Activated CD4-positive, alpha-beta memory T cell treated with anti-CD3 and anti-CD28 coated beads, Interleukin-2, amount 10 ng/mL, durations not matched to agents 7 days and 5 days (primary cell): ENCODE results near the gene ATP13A4. TPM values are rescaled to one million over a fixed set of nuclear protein-coding genes. Genes with fewer than 3 reads are reported as not detected.

ENCODE experiments used
- CTCF ChIA-PET: fragments of 350-600 bp; sonication (Branson Sonifier 250); formaldehyde crosslinking; loops from one replicate; lab custom pipeline; 2021; ENCODE audit warnings: antibody characterized with exemption, inconsistent platforms; lab: Charles Lee
- POLR2A ChIA-PET: fragments of 350-600 bp; sonication (Branson Sonifier 250); formaldehyde crosslinking; loops from one replicate; lab custom pipeline; 2021; ENCODE audit warnings: antibody characterized with exemption; lab: Charles Lee
- DNase-seq: peaks from one replicate; pipeline ENCODE4 v3.0.0-alpha.2; 2020
- H3K27ac Mint-ChIP-seq: one replicate; pipeline ENCODE4 v1.8.0; 2021; ENCODE audit warnings: mild to moderate bottlenecking, mixed read lengths
- H3K27me3 Mint-ChIP-seq: one replicate; pipeline ENCODE4 v1.8.0; 2021; ENCODE audit warnings: mixed read lengths
- H3K36me3 Mint-ChIP-seq: one replicate; pipeline ENCODE4 v1.8.0; 2021; ENCODE audit warnings: low read depth, mixed read lengths
- H3K4me1 Mint-ChIP-seq: one replicate; pipeline ENCODE4 v1.8.0; 2021; ENCODE audit warnings: mixed read lengths
- H3K4me3 Mint-ChIP-seq: one replicate; pipeline ENCODE4 v1.8.0; 2021; ENCODE audit warnings: mild to moderate bottlenecking, mixed read lengths
- H3K9me3 Mint-ChIP-seq: one replicate; pipeline ENCODE4 v1.8.0; 2021; ENCODE audit warnings: mixed read lengths
- total RNA-seq, 2 experiments: library from RNA; stranded (reverse); gene quantifications; one replicate each; pipeline ENCODE4 v1.2.3, GENCODE V29; 2021

The ATP13A4 gene
- total RNA-seq, 2 experiments from 2014 or later, result 1.7 to 1.8 TPM

GRCh38 chr3:193465992-193466608, 88.6 kb downstream of the ATP13A4 start:
- Mint-ChIP-seq H3K4me3 (no peak overlapping the region), H3K9me3 (no peaks in the 10 kb centered on the region), H3K4me1 (peaks cover 4% of the 10 kb centered on the region), H3K27ac (no peak overlapping the region), H3K27me3 (no peaks in the 10 kb centered on the region), H3K36me3 (no peaks in the 10 kb centered on the region)
- no peak for DNase-seq
- ChIA-PET POLR2A (no interaction called here), CTCF (interaction anchor here (0.8 kb wide), 1 partner anchor 106 kb away, joined by 3 read pairs; no protein-coding TSS in a partner anchor)

- Mint-ChIP-seq H3K27ac (no peak overlapping the region), H3K4me3 (no peak overlapping the region), H3K9me3 (no peaks in the 10 kb centered on the region), H3K4me1 (peaks cover 4% of the 10 kb centered on the region), H3K27me3 (no peaks in the 10 kb centered on the region), H3K36me3 (no peaks in the 10 kb centered on the region)
- CTCF ChIA-PET, result interaction anchor here (1.4 kb wide), 1 partner anchor 13 kb away, joined by 3 read pairs; no protein-coding TSS in a partner anchor
- POLR2A ChIA-PET, result no interaction called here
- no peak for DNase-seq
Observed at GRCh38 chr3:193464889-193465288, 89.8 kb downstream of the ATP13A4 start.

DNA sequence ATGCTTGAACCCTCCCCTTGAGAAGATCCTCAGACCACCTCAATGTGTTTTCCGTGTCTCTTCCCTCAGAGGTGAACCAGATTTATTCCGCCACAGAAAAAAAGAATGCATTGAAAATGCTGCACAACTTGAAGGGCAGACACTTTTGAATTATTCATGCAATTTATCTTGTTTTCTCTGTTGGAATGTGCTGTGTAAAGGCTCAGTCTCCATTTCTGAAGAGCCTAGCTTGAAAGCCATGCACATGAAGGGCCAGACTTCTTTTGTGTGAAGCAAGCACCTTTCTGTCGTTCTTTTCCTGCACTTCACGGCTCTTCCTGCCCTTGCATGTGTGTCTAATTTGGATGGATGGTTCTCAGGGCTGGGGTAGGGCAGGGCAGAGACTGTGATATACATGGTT, 97.2 kb downstream of the ATP13A4 start:
- ChIA-PET CTCF (no interaction called here), POLR2A (no interaction called here)
- peaks cover 4% of the 10 kb centered on the region for H3K4me1 Mint-ChIP-seq
- no peak overlapping the region for H3K27ac Mint-ChIP-seq
- H3K4me3 Mint-ChIP-seq, result no peak overlapping the region
- DNase-seq, result no peak
- H3K27me3 Mint-ChIP-seq, result no peaks in the 10 kb centered on the region
- no peaks in the 10 kb centered on the region for H3K9me3 Mint-ChIP-seq
- no peaks in the 10 kb centered on the region for H3K36me3 Mint-ChIP-seq

DNA sequence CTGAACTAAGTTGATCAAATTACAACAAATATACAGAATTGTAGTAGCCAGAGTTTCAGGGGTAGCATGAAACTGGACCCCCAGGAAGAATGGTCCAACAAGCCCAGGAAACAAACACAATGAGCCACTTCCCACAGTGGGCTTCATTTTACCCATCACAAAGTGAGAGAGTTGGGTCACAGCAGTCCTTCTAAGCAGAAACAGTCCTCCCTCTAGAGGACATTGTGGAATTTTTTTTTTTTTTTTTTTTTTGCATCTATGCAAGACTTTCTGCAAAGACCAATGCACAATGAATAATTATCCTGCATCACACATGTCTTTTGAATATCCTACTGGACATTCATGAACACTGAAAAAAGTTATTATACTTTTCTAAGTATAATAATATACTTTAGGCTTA, 102.4 kb downstream of the ATP13A4 start:
- ChIA-PET POLR2A (no interaction called here), CTCF (interaction anchor here (0.7 to 1.3 kb wide), 2 partner anchors 12 to 42 kb away, joined by 3 read pairs; no protein-coding TSS in a partner anchor)
- no peaks in the 10 kb centered on the region for H3K4me1 Mint-ChIP-seq

GRCh38 chr3:193451902-193452301, 102.8 kb downstream of the ATP13A4 start:
- no peak for DNase-seq
- ChIA-PET CTCF (interaction anchor here (0.7 to 1.3 kb wide), 2 partner anchors 13 to 43 kb away, joined by 3 read pairs; no protein-coding TSS in a partner anchor), POLR2A (no interaction called here)
- Mint-ChIP-seq H3K9me3 (no peaks in the 10 kb centered on the region), H3K27me3 (peaks cover 4% of the 10 kb centered on the region), H3K27ac (no peak overlapping the region), H3K36me3 (no peaks in the 10 kb centered on the region), H3K4me1 (no peaks in the 10 kb centered on the region), H3K4me3 (no peak overlapping the region)

More for the DNA sequence above, 102.4 kb downstream of the ATP13A4 start:
- Mint-ChIP-seq H3K27me3 (no peaks in the 10 kb centered on the region), H3K4me3 (no peak overlapping the region), H3K27ac (no peak overlapping the region), H3K9me3 (no peaks in the 10 kb centered on the region), H3K36me3 (no peaks in the 10 kb centered on the region)
- no peak for DNase-seq

DNA sequence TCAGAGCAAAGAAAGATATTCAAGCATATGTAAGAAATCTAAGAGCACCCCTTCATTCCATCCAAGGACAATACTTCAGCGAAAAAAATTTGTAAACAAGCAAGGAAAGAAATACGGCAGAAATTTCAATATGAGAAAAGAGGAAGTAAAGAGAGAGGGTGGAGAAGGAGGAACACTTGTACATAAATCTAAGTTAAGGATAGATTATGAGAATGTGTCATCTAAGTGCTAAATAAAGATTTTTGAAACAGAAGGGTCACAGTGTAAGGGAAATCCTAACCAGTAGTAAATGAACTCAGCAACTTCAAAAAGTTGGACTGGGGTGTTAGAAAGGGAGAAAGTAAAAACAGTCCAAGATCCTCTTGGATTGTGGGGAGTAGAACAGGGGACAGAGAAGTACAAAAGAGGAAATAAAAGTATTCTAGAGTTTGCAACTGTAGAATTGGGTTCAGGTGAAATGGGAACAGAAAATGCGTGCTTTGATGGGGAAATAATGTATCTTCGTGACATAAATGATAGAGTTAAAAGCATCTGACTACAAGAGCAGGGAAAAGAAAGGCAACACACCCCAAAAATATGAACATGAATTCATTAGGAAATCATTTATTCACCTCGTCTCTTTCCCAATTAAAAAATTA, 107.6 kb downstream of the ATP13A4 start:
- H3K27me3 Mint-ChIP-seq, result peaks cover 6% of the 10 kb centered on the region
- H3K36me3 Mint-ChIP-seq, result no peaks in the 10 kb centered on the region
- no peaks in the 10 kb centered on the region for H3K9me3 Mint-ChIP-seq
- no peak overlapping the region for H3K27ac Mint-ChIP-seq
- no peak overlapping the region for H3K4me3 Mint-ChIP-seq
- DNase-seq, result no peak
- CTCF ChIA-PET, result no interaction called here
- POLR2A ChIA-PET, result no interaction called here
- no peaks in the 10 kb centered on the region for H3K4me1 Mint-ChIP-seq

DNA sequence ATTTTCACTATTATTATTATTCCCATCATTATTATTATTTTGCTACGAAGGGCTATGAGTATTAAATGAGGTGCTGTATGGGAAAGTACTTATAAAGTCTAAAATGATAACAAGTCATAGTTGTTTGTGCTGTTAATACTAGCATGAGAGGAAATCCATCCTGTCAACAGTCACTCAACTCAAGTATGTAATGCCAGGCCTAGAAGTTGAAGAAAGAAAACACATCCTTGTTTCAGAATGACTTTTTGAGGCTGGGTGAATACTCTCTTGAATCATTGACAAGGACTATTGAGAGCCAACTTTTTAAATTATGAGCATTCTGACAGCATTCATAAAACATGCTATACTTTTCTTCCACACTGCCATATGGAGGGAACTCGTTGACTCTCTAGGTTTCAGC, 115.3 kb downstream of the ATP13A4 start:
- CTCF ChIA-PET, result no interaction called here
- Mint-ChIP-seq H3K4me3 (no peak overlapping the region), H3K27ac (no peak overlapping the region), H3K4me1 (peaks cover 4% of the 10 kb centered on the region), H3K9me3 (no peaks in the 10 kb centered on the region), H3K36me3 (no peaks in the 10 kb centered on the region), H3K27me3 (no peaks in the 10 kb centered on the region)
- POLR2A ChIA-PET, result no interaction called here
- DNase-seq, result no peak

DNA sequence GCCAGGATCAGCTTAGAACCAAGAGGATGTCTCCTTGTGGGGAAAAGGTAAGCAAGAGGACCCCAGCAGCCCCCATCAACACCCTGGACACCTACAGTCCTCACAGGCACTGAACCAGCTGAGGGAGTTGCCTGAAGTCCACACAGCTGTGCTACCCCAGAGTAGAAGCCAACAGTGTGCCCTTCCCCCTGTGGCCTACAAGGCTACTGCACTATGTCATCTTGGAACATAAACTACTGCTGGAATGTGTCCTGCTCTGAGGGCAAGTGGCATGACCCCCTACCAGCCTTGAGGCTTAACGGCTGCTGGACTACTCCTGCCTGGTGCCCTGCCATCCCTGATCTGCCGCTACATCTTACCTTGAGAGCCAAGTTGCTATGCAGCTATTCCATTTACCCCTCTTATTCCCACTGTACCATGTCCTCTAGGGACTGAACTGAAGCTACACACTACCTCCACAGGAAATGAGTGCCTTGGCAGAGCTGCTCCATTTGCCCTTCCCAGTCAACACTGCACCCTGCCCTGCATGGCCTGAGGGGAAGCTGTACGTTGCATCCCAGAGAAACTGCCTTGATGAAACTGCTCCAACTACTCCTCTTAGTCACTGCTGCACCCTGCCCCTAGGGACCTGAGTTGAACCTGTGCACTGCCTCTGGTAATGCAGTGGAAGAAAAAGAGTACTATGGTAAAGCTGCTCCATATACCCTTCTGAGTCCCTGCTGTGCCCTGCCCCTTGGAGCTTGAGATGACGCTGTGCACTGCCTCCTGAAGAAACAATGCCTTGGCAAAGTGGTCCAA, 135.9 kb downstream of the ATP13A4 start:
- H3K36me3 Mint-ChIP-seq, result no peaks in the 10 kb centered on the region
- DNase-seq, result no peak
- peaks cover 10% of the 10 kb centered on the region for H3K9me3 Mint-ChIP-seq
- no peak overlapping the region for H3K4me3 Mint-ChIP-seq
- H3K27me3 Mint-ChIP-seq, result no peaks in the 10 kb centered on the region
- H3K4me1 Mint-ChIP-seq, result no peaks in the 10 kb centered on the region
- POLR2A ChIA-PET, result no interaction called here
- H3K27ac Mint-ChIP-seq, result no peak overlapping the region
- CTCF ChIA-PET, result no interaction called here

DNA sequence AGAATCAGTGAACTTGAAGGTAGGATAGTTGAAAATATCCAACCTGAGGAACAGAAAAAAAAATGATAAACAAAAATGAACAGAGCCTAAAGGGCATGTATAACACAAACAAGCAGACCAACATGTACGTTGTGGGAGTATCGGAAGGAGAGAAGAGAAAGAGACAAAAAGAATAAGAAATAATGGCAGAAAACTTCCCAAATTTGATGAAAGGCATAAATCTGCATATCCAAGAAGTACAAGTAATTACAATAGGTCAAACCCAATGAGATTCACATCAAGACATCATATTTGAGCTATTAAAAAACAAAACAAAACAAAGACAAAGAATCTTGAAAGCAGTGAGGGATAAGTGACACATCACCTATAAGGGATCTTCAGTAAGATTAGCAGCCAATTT, 138.1 kb downstream of the ATP13A4 start:
- DNase-seq, result no peak
- Mint-ChIP-seq H3K4me1 (no peaks in the 10 kb centered on the region), H3K4me3 (no peak overlapping the region), H3K27ac (no peak overlapping the region), H3K27me3 (no peaks in the 10 kb centered on the region), H3K9me3 (peaks cover 10% of the 10 kb centered on the region), H3K36me3 (no peaks in the 10 kb centered on the region)
- ChIA-PET CTCF (no interaction called here), POLR2A (no interaction called here)

GRCh38 chr3:193407688-193408087, 147.0 kb downstream of the ATP13A4 start:
- Mint-ChIP-seq H3K9me3 (no peaks in the 10 kb centered on the region), H3K4me1 (no peaks in the 10 kb centered on the region), H3K27me3 (no peaks in the 10 kb centered on the region), H3K27ac (no peak overlapping the region), H3K4me3 (no peak overlapping the region), H3K36me3 (no peaks in the 10 kb centered on the region)
- ChIA-PET POLR2A (no interaction called here), CTCF (no interaction called here)
- no peak for DNase-seq

DNA sequence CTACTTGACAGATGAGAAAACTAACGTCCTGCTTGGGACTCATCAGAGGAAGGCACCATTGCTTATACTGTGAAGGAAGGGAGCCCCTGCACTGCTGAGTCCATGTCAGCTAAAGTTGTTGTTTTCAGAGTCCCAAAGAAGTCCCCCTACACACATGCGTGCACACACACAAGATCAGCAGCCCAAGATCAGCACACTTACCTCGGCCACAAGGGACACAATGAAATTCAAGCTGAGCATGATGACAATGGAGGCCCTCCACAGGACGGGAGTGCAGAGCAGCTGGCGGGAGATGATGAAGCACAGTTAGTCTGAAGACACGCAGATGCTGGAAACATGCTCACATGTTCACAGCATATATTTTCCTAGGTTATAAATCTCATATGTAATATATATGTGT, 147.6 kb downstream of the ATP13A4 start:
- Mint-ChIP-seq H3K4me1 (no peaks in the 10 kb centered on the region), H3K27me3 (no peaks in the 10 kb centered on the region), H3K36me3 (no peaks in the 10 kb centered on the region), H3K4me3 (no peak overlapping the region), H3K9me3 (no peaks in the 10 kb centered on the region), H3K27ac (no peak overlapping the region)
- no peak for DNase-seq
- POLR2A ChIA-PET, result no interaction called here
- CTCF ChIA-PET, result no interaction called here

- Mint-ChIP-seq H3K4me1 (no peaks in the 10 kb centered on the region), H3K4me3 (no peak overlapping the region)
Observed at GRCh38 chr3:193403307-193403706, 151.4 kb downstream of the ATP13A4 start.

DNA sequence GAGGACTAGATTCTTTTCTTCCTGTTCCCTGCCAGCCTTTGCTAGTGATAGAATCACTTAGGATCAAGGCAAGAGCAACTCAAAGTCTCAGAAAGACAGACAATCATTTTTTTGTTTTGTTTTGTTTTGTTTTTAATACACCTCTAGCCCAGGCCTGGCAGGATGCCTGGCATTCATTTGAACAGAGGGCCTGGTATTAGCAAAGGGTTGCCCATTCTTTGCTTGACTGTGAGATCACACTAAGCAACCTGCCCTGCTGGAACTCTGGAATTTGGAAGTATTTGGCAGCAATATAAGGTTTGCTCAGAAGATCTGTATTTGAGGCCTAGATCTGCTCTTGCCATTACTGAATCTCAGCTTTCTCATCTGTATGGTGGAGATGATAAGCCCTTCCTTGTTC, 154.4 kb downstream of the ATP13A4 start:
- Mint-ChIP-seq H3K36me3 (no peaks in the 10 kb centered on the region), H3K9me3 (no peaks in the 10 kb centered on the region), H3K27me3 (no peaks in the 10 kb centered on the region), H3K27ac (no peak overlapping the region), H3K4me1 (no peaks in the 10 kb centered on the region), H3K4me3 (no peak overlapping the region)
- ChIA-PET CTCF (no interaction called here), POLR2A (no interaction called here)
- no peak for DNase-seq

More at GRCh38 chr3:193403307-193403706, 151.4 kb downstream of the ATP13A4 start:
- H3K36me3 Mint-ChIP-seq, result no peaks in the 10 kb centered on the region
- H3K27me3 Mint-ChIP-seq, result no peaks in the 10 kb centered on the region
- ChIA-PET CTCF (no interaction called here), POLR2A (no interaction called here)
- DNase-seq, result no peak
- H3K27ac Mint-ChIP-seq, result no peak overlapping the region
- H3K9me3 Mint-ChIP-seq, result no peaks in the 10 kb centered on the region
